Gastroesophageal sphincter (tissue), 3 donors: ENCODE results near the gene TMPRSS9.

Source experiments
- EP300 ChIP-seq: sonication (generic); formaldehyde crosslinking; IDR thresholded peaks from one replicate; pipeline ENCODE4 v1.6.1; 2017; ENCODE audit warnings: antibody characterized with exemption, mild to moderate bottlenecking
- TF ChIP-seq, protein P1 (sequence below), 4 experiments: fragments of 200-600 bp in 2 of 4; fragments of 450-650 bp in 2 of 4; sonication (generic) in 1 of 4; IDR thresholded peaks; one replicate each; pipeline ENCODE4 v1.5.1; 2017 to 2019; ENCODE audit warnings: antibody characterized with exemption in 4 of 4, mild to moderate bottlenecking in 2 of 4, moderate library complexity in 2 of 4

DNA sequence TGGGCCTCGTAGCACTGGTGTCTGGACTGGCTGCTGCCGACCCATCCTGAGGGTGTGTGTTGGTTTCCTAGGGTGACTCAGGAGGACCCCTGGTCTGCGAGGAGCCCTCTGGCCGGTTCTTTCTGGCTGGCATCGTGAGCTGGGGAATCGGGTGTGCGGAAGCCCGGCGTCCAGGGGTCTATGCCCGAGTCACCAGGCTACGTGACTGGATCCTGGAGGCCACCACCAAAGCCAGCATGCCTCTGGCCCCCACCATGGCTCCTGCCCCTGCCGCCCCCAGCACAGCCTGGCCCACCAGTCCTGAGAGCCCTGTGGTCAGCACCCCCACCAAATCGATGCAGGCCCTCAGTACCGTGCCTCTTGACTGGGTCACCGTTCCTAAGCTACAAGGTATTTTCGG is 53.6 kb downstream of the TMPRSS9 start:
- TF ChIP-seq, protein P1, sequence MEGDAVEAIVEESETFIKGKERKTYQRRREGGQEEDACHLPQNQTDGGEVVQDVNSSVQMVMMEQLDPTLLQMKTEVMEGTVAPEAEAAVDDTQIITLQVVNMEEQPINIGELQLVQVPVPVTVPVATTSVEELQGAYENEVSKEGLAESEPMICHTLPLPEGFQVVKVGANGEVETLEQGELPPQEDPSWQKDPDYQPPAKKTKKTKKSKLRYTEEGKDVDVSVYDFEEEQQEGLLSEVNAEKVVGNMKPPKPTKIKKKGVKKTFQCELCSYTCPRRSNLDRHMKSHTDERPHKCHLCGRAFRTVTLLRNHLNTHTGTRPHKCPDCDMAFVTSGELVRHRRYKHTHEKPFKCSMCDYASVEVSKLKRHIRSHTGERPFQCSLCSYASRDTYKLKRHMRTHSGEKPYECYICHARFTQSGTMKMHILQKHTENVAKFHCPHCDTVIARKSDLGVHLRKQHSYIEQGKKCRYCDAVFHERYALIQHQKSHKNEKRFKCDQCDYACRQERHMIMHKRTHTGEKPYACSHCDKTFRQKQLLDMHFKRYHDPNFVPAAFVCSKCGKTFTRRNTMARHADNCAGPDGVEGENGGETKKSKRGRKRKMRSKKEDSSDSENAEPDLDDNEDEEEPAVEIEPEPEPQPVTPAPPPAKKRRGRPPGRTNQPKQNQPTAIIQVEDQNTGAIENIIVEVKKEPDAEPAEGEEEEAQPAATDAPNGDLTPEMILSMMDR (IDR thresholded peaks at IDR 0.05), result no peak
- TF ChIP-seq EP300, result no peak
